OCI-LY7 (cell line): Measurements from ENCODE around the gene MPI. TPM values are rescaled to one million over a fixed set of nuclear protein-coding genes. Genes with fewer than 3 reads are reported as not detected.
A peak's percentile ranks its signal among the peaks of the same experiment; 100 is the strongest.

Experiments
- BruUV-seq: library from RNA; stranded (reverse); fragments of 400-500 nt; replicated peaks from 2 replicates; lab custom pipeline; 2021; lab: Mats Ljungman, UMichigan
- CTCF ChIA-PET: fragments of 300-600 bp; sonication (Branson Sonifier 250); formaldehyde crosslinking; loops from one replicate; lab custom pipeline; 2022; ENCODE audit warnings: antibody characterized with exemption; ENCODE audit not compliant: unreplicated experiment; lab: Charles Lee
- POLR2A ChIA-PET: fragments of 300-600 bp; sonication (Branson Sonifier 250); formaldehyde crosslinking; loops from one replicate; lab custom pipeline; 2022; ENCODE audit warnings: antibody characterized with exemption; lab: Charles Lee
- DNase-seq: peaks from one replicate; pipeline ENCODE4 v3.0.0-alpha.2; 2015; ENCODE audit warnings: low spot score
- H2AFZ ChIP-seq: fragments of 200-600 bp; sonication (generic), shearing (Covaris generic); 2 replicates; pipeline ENCODE4 v1.6.1; 2014; ENCODE audit warnings: mild to moderate bottlenecking, antibody characterized with exemption, low read length, moderate library complexity
- H3K27ac ChIP-seq: fragments of 200-600 bp; sonication (generic); 2 replicates; pipeline ENCODE4 v1.5.1; 2014; ENCODE audit warnings: mixed run types, low read depth, mild to moderate bottlenecking, moderate library complexity, low read length, inconsistent platforms; ENCODE audit not compliant: poor library complexity, severe bottlenecking
- H3K36me3 ChIP-seq: fragments of 200-600 bp; sonication (generic); 2 replicates; pipeline ENCODE4 v1.6.1; 2014; ENCODE audit warnings: mild to moderate bottlenecking, antibody characterized with exemption, low read length, moderate library complexity, mixed read lengths; ENCODE audit not compliant: insufficient read depth
- H3K4me1 ChIP-seq: fragments of 200-600 bp; sonication (generic); 2 replicates; pipeline ENCODE4 v1.5.1; 2014; ENCODE audit warnings: mild to moderate bottlenecking, low read length; ENCODE audit not compliant: insufficient read depth, poor library complexity, severe bottlenecking
- H3K4me2 ChIP-seq: fragments of 200-600 bp; sonication (generic); 2 replicates; pipeline ENCODE4 v1.6.1; 2014; ENCODE audit warnings: mild to moderate bottlenecking, low read length
- H3K4me3 ChIP-seq: fragments of 200-600 bp; sonication (generic); 2 replicates; pipeline ENCODE4 v1.5.1; 2014; ENCODE audit warnings: mild to moderate bottlenecking, low read depth, low read length; ENCODE audit not compliant: poor library complexity, severe bottlenecking
- H3K79me2 ChIP-seq: fragments of 200-600 bp; sonication (generic); 2 replicates; pipeline ENCODE4 v1.6.1; 2016; ENCODE audit warnings: low read depth, mild to moderate bottlenecking, low read length, moderate library complexity, mixed read lengths; ENCODE audit not compliant: insufficient read depth
- H3K9me2 ChIP-seq: fragments of 200-600 bp; sonication (generic); 2 replicates; pipeline ENCODE4 v1.6.1; 2016; ENCODE audit warnings: mild to moderate bottlenecking, low read length, mixed read lengths; ENCODE audit not compliant: insufficient read depth
- H3K9me3 ChIP-seq: fragments of 200-600 bp; sonication (generic); 2 replicates; pipeline ENCODE4 v1.6.1; 2014; ENCODE audit warnings: mild to moderate bottlenecking, mixed run types, low read length, mixed read lengths
- H4K20me1 ChIP-seq: fragments of 200-600 bp; sonication (generic); 2 replicates; pipeline ENCODE4 v1.6.1; 2014; ENCODE audit warnings: mild to moderate bottlenecking, antibody characterized with exemption, low read length, moderate library complexity, mixed read lengths; ENCODE audit not compliant: insufficient read depth
- EZH2phosphoT487 ChIP-seq: fragments of 200-600 bp; sonication (generic); IDR thresholded peaks from 2 replicates; pipeline ENCODE4 v1.6.1; 2018; ENCODE audit warnings: low read depth, borderline replicate concordance, mild to moderate bottlenecking, mixed run types, antibody characterized with exemption, low read length, moderate library complexity, mixed read lengths
- intact Hi-C: fragments of 100-400 bp; cut with micrococcal nuclease; formaldehyde crosslinking; loops from one replicate; pipeline ENCODE4 v1.10.0; 2022; ENCODE audit not compliant: unreplicated experiment
- total RNA-seq, 2 experiments: library from RNA; depleted of rRNA in 1 of 2; stranded (reverse); fragments of >200 nt in 1 of 2; shearing (Covaris generic) in 1 of 2; gene quantifications; 2 replicates each; pipeline ENCODE4 v1.2.3, GENCODE V29; 2014 to 2022
- TF ChIP-seq, protein P1 (sequence below): fragments of 200-600 bp; sonication (generic); conservative IDR thresholded peaks from 2 replicates; pipeline ENCODE4 v1.5.1; 2014; ENCODE audit warnings: mild to moderate bottlenecking, antibody characterized with exemption, low read length, moderate library complexity, mixed read lengths

The MPI gene
- total RNA-seq, 2 experiments from 2014 or later, result 58.9 to 67.2 TPM

DNA sequence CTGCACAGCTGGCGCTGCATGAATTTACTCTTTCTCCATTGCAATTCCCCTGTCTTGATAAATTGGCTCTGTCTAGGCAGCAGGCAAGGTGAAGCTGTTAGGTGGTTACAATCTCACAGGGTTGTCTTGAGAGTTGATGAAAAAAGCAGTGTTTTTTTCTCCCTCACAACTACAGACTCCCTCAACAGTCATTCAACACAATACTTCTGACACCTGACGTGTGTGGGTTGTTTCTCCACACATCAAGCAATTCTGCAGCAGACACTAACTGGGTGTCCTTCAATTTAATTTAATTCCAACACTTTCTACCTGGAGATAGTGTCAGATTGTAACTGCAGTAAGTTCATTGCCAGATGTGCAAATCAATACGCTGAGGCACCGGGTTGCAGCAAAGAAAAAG lies 11.6 kb upstream of the MPI start:
- Histone ChIP-seq H3K79me2 (no peaks in the 10 kb centered on the region), H3K9me3 (peaks cover 11% of the 10 kb centered on the region; the same call in 1 of the 2 replicates), H3K4me3 (no peak overlapping the region), H3K27ac (no peak overlapping the region), H2AFZ (no peak overlapping the region), H4K20me1 (no peaks in the 10 kb centered on the region), H3K36me3 (no peaks in the 10 kb centered on the region), H3K4me1 (peaks cover 6% of the 10 kb centered on the region), H3K4me2 (no peak overlapping the region), H3K9me2 (no peaks in the 10 kb centered on the region)
- POLR2A ChIA-PET, result no interaction called here
- TF ChIP-seq, protein P1, sequence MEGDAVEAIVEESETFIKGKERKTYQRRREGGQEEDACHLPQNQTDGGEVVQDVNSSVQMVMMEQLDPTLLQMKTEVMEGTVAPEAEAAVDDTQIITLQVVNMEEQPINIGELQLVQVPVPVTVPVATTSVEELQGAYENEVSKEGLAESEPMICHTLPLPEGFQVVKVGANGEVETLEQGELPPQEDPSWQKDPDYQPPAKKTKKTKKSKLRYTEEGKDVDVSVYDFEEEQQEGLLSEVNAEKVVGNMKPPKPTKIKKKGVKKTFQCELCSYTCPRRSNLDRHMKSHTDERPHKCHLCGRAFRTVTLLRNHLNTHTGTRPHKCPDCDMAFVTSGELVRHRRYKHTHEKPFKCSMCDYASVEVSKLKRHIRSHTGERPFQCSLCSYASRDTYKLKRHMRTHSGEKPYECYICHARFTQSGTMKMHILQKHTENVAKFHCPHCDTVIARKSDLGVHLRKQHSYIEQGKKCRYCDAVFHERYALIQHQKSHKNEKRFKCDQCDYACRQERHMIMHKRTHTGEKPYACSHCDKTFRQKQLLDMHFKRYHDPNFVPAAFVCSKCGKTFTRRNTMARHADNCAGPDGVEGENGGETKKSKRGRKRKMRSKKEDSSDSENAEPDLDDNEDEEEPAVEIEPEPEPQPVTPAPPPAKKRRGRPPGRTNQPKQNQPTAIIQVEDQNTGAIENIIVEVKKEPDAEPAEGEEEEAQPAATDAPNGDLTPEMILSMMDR, result no peak
- CTCF ChIA-PET, result no interaction called here
- DNase-seq, result no peak
- intact Hi-C loops, result no loop called here
- BruUV-seq, result no TSS peak

DNA sequence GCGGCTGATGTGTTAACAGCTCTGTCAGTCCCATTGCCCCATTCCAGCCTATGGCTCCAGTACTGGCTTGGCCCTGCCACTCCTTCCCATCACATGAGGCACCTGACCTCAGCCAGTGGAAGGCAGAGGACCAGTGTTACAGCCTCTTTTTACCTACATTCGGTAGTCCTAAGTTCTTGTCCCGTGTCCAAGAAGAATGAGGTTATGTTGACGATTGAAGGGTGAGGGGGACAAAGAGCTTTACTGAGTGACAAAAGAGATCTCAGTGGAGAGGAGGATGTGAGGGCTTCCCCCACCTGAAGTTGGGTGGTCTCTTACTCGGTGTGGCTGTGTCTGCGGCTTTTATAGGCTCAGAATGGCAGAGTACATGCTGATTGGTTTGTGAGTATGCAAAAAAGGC lies 7.3 kb upstream of the MPI start:
- H2AFZ ChIP-seq, result no peak overlapping the region
- peaks cover 8% of the 10 kb centered on the region for H3K4me1 ChIP-seq
- H3K79me2 ChIP-seq, result no peaks in the 10 kb centered on the region
- H3K9me2 ChIP-seq, result no peaks in the 10 kb centered on the region
- H3K4me2 ChIP-seq, result no peak overlapping the region
- H3K27ac ChIP-seq, result no peak overlapping the region
- no peaks in the 10 kb centered on the region for H3K36me3 ChIP-seq
- H3K9me3 ChIP-seq, result peaks cover 11% of the 10 kb centered on the region; the same call in 1 of the 2 replicates
- no peak for TF ChIP-seq EZH2phosphoT487
- TF ChIP-seq, protein P1, result no peak
- intact Hi-C loops, result no loop called here
- ChIA-PET CTCF (no interaction called here), POLR2A (interaction anchor here (1.1 to 1.9 kb wide), 2 partner anchors 9 to 104 kb away, joined by 4 to 8 read pairs; partner anchors contain the start of gene SCAMP2)
- H3K4me3 ChIP-seq, result no peak overlapping the region
- H4K20me1 ChIP-seq, result no peaks in the 10 kb centered on the region
- BruUV-seq, result no TSS peak
- no peak for DNase-seq

DNA sequence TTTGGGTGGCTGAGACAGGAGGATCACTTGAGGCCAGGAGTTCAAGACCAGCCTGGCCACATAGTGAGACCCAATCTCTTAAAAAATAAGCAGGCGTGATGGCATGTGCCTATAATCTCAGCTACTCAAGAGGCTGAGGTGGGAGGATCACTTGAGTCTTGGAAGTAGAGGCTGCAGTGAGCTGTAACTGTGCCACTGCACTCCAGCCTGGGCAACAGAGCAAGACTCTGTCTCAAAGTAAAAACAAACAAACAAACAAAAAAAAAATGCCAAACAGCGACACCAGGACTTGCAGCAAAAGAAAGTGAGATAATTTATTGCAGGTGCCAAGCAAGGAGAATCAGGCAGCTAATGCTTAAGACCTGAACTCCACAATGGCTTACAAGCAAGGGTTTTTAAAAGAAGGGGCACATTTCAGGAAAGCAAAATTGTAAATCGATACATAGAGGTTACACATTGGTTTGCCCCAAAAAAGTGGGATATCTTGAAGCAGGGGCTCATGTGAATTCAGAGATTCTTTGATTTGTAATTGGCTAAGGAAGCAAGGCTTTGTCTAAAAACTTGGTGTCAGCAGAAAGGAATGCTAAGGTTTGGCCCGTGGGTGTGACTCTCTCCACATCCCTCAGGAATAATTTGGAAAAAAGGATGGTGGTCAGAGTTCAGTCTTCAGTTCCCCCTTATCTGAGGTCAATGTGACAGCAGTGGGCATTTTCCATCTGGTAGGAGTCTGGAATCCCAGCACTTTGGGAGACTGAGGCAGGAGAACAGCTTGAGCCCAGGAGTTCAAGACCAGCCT lies 5.2 kb upstream of the MPI start:
- peaks cover 12% of the 10 kb centered on the region for H3K4me1 ChIP-seq
- H3K4me3 ChIP-seq, result no peak overlapping the region
- H3K36me3 ChIP-seq, result no peaks in the 10 kb centered on the region
- intact Hi-C loops, result no loop called here
- ChIA-PET CTCF (no interaction called here), POLR2A (interaction anchor here (0.6 to 1.9 kb wide), 6 partner anchors 11 to 94 kb away, joined by 4 to 8 read pairs (median 5); partner anchors contain the start of gene SCAMP2)
- peaks cover 11% of the 10 kb centered on the region; the same call in 1 of the 2 replicates for H3K9me3 ChIP-seq
- H3K79me2 ChIP-seq, result no peaks in the 10 kb centered on the region
- no peak overlapping the region for H3K27ac ChIP-seq
- H4K20me1 ChIP-seq, result no peaks in the 10 kb centered on the region
- BruUV-seq, result no TSS peak
- no peaks in the 10 kb centered on the region for H3K9me2 ChIP-seq
- no peak overlapping the region for H2AFZ ChIP-seq
- no peak for TF ChIP-seq EZH2phosphoT487
- TF ChIP-seq, protein P1, result no peak
- DNase-seq, result no peak
- peak overlapping the region; percentile 9; the same call in 1 of the 2 replicates for H3K4me2 ChIP-seq
